Measurements from ENCODE around the gene CAPRIN1.
A peak's percentile ranks its signal among the peaks of the same experiment; 100 is the strongest.

The CAPRIN1 gene

DNA sequence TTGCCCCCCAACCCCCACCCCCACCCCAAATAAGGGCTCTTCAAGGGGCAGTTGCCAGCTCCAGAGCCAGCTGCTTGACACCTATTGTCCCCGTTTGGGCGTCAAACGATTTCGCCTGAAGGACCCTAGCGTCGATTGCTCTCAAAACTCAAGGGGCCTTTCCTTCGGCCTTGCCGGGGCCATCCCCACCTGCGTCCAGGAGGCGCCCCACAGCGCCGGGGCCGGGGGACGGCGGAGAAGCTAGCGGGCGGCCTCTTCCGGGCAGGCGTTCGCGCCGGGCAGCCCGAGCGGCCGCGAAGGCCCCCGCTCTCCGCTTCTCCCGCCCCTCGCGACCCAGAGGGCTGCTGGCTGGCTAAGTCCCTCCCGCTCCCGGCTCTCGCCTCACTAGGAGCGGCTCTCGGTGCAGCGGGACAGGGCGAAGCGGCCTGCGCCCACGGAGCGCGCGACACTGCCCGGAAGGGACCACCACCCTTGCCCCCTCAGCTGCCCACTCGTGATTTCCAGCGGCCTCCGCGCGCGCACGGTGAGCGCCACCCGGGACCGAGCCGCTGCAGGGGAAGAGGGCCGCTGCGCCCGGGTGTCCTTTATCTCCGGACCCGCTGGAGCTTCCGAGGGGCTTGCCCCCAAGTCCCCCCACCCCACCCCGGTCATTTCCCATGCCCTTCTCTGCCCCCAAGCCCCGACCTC, at the start of gene CAPRIN1:
Gene CAPRIN1 (plus strand): TSS at position 383 of the 687 bp plus-strand sequence. CDS start 690 bp downstream, outside the sequence.
- TF ChIP-seq CTCF (IDR thresholded peaks at IDR 0.05; ENCODE audit: low read depth, low read length): no peak; the same call in 1 of the 2 replicates
- peak; percentile 67 for DNase-seq (ENCODE audit: extremely low read depth, low read depth)

DNA sequence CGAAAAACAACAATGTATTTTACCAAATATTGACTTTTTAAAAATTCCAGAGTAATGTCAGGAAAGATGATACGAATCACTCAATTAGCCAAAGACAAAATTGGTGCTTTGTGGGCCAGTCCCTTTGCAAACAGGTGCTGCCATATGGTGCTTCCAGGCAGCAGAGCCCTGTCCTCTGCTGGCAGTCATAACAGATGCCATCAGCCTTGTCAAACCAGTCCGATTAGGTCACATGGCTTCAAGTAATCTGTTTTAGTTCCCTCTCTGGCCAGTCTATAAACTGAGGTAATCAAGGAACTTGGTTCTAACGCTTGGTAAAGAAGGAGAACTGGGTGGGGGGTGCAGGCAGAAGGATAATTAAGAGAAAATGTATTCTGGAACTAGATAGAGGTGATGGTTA, 49.1 kb upstream of the CAPRIN1 start:
- no peak for TF ChIP-seq CTCF (IDR thresholded peaks at IDR 0.05; ENCODE audit: low read depth, low read length)
- no peak for DNase-seq (ENCODE audit: extremely low read depth, low read depth)

GRCh38 chr11:34004236-34004635, 47.3 kb upstream of the CAPRIN1 start:
- no peak for TF ChIP-seq CTCF (IDR thresholded peaks at IDR 0.05; ENCODE audit: low read depth, low read length)
- no peak for DNase-seq (ENCODE audit: extremely low read depth, low read depth)

DNA sequence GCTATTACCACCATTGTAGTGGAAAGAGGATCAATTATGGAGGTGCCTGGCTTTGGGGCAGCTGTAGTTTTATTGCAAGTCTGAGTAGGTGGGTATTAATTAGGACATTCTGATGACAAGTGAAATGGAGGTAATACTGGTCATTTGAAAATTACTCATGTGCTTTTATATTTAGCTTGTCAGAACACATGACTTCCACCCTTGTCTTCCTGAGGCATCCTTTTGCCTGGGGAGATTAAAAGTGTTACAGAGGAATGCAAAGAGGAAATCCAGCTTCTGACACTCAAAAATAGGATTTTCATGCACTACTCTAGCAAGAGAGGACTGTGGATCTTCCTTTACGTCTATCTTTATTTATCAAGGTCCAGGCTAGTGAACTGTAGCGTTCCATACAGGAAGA, 44.7 kb upstream of the CAPRIN1 start:
- no peak for DNase-seq (ENCODE audit: extremely low read depth, low read depth)

GRCh38 chr11:34012734-34013133, 38.8 kb upstream of the CAPRIN1 start:
- DNase-seq (ENCODE audit: extremely low read depth, low read depth): no peak
- no peak for TF ChIP-seq CTCF (IDR thresholded peaks at IDR 0.05; ENCODE audit: low read depth, low read length)

More for the DNA sequence above, 44.7 kb upstream of the CAPRIN1 start:
- TF ChIP-seq CTCF (IDR thresholded peaks at IDR 0.05; ENCODE audit: low read depth, low read length): no peak

GRCh38 chr11:34013898-34014571, 37.5 kb upstream of the CAPRIN1 start:
- TF ChIP-seq CTCF (IDR thresholded peaks at IDR 0.05; ENCODE audit: low read depth, low read length): no peak
- DNase-seq (ENCODE audit: extremely low read depth, low read depth): no peak

DNA sequence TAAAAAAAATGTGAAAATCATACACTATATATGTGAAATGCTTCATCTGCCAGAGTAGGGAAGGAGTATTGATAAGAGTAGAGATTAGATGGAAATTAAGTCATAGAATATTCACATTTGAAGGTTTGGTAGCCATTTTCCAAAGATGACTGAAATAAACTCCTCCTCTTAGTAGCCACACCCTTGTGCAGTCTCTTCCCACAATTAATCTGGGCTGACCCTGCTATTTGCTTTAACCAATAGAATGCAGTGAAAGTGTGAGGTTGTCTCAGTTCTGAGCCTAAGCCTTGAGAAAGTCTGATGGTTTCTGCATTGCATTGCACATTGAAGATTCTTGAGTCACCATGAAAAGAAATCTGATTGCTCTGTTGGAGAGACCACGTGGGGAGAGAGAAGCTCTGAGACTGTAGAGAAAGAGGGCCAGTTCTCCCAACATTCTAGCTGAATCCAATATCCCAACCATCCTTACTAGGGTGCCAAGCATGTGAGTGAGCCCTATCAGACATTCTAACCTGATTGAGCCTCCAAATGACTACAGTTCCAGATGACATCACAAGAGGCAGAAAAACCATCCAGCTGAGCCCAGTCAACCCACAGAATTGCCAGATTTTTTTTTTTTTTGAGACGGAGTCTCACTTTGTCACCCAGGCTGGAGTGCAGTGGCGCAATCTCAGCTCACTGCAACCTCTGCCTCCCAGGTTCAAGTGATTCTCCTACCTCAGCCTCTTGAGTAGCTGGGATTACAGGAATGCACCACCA, 29.4 kb upstream of the CAPRIN1 start:
- no peak for TF ChIP-seq CTCF (IDR thresholded peaks at IDR 0.05; ENCODE audit: low read depth, low read length)
- DNase-seq (ENCODE audit: extremely low read depth, low read depth): no peak

Data from AG09319 (cell line).